Endothelial cell of umbilical vein (primary cell): ENCODE measurements around the gene CA4.

Experiments used
- EZH2 ChIP-seq: IDR thresholded peaks from 2 replicates; pipeline ENCODE4 v1.6.1; 2012; ENCODE audit warnings: borderline replicate concordance, low read depth, mild to moderate bottlenecking, moderate library complexity, low read length, inconsistent platforms; ENCODE audit not compliant: severe bottlenecking
- POLR2A ChIP-seq: IDR thresholded peaks from 2 replicates; pipeline ENCODE4 v1.6.1; 2012; ENCODE audit warnings: low read depth, mild to moderate bottlenecking, control low read depth, low read length
- TF ChIP-seq, protein P1 (sequence below), 2 donors: IDR thresholded peaks; 1 replicate in 1 of 2; 2 replicates in 1 of 2; pipeline ENCODE4 v1.5.1; 2011; ENCODE audit warnings: low read length in 2 of 2, mild to moderate bottlenecking in 2 of 2, moderate library complexity in 2 of 2, control low read depth in 1 of 2, inconsistent platforms in 1 of 2, low read depth in 1 of 2; ENCODE audit not compliant: insufficient read depth in 1 of 2; ENCODE audit errors: extremely low read depth in 1 of 2

DNA sequence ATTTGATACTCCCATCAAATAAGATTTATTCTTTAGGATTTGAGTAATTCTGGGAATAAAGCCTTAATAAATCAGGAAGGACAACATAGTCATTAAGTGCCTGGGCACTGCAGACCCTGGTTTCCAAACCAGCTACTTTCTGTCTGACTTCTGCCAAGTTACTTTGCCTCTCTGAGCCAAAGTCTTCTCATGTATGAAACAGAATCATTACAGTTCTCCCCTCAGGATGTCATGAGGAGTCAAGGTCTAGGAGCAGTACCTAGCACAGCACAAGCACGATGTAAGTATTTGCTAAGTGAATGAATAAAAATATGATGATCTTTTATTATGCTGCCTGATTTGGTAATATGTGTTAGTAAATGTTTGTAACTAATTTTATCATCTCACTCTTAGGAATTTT, 40.6 kb upstream of the CA4 start:
- no peak for TF ChIP-seq EZH2
- TF ChIP-seq, protein P1, sequence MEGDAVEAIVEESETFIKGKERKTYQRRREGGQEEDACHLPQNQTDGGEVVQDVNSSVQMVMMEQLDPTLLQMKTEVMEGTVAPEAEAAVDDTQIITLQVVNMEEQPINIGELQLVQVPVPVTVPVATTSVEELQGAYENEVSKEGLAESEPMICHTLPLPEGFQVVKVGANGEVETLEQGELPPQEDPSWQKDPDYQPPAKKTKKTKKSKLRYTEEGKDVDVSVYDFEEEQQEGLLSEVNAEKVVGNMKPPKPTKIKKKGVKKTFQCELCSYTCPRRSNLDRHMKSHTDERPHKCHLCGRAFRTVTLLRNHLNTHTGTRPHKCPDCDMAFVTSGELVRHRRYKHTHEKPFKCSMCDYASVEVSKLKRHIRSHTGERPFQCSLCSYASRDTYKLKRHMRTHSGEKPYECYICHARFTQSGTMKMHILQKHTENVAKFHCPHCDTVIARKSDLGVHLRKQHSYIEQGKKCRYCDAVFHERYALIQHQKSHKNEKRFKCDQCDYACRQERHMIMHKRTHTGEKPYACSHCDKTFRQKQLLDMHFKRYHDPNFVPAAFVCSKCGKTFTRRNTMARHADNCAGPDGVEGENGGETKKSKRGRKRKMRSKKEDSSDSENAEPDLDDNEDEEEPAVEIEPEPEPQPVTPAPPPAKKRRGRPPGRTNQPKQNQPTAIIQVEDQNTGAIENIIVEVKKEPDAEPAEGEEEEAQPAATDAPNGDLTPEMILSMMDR (IDR thresholded peaks at IDR 0.05; ENCODE audit: extremely low read depth in 1 of 2, insufficient read depth in 1 of 2, low read depth in 1 of 2, low read length in 2 of 2), result no peak
- TF ChIP-seq POLR2A, result no peak
